ENCODE data around the gene DYNC1I1. TPM values are rescaled to one million over a fixed set of nuclear protein-coding genes. Genes with fewer than 3 reads are reported as not detected.
A peak's percentile ranks its signal among the peaks of the same experiment; 100 is the strongest.

Gene DYNC1I1
- total and polyA plus RNA-seq, 2 donors (not counting 1 experiment from before 2014, with no cell fraction given), result 0.17 to 0.30 TPM

DNA sequence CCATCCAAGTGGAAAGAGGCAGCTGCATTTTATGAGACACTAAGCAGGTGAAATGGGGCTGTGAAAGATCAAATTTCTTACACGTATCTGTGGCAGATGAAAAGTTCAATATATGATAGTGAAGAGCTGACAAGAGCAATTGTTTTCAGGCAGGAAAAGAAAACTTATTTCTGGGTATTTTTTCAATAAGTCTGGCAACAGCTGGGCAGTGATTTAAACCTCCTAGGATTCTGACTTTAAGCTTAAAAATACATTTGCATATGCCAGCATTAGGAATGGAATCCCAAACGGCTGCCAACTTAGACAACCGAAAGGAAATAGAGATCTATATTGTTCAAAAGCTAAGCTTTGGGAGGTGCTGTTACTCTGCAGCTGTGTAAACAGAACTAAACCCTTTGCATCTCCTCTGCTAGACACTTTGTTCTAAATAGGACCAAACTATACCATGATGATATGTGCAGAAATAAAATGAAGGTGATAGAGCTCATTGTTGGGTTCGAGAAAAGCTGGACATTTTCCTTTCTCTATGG lies 26.1 kb downstream of the DYNC1I1 start:
- no peaks in the 10 kb centered on the region for H3K79me2 ChIP-seq (ENCODE audit: control insufficient read depth, insufficient read depth, low read length)
- no peak overlapping the region for H3K4me3 ChIP-seq (replicated peaks in 1 of 4; ENCODE audit: control extremely low read depth in 1 of 4, insufficient read depth in 1 of 4, low read depth in 3 of 4, low read length in 4 of 4)
- H2AFZ ChIP-seq (ENCODE audit: low read length), result no peak overlapping the region
- no peaks in the 10 kb centered on the region for H3K4me1 ChIP-seq (ENCODE audit: control insufficient read depth, extremely low read depth, insufficient read depth, low read length)
- DNase-seq (ENCODE audit: low read depth in 2 of 2), result peak; percentile 4 to 5
- H3K36me3 ChIP-seq (ENCODE audit: control insufficient read depth, insufficient read depth, low read length), result no peaks in the 10 kb centered on the region
- TF ChIP-seq, protein P1, sequence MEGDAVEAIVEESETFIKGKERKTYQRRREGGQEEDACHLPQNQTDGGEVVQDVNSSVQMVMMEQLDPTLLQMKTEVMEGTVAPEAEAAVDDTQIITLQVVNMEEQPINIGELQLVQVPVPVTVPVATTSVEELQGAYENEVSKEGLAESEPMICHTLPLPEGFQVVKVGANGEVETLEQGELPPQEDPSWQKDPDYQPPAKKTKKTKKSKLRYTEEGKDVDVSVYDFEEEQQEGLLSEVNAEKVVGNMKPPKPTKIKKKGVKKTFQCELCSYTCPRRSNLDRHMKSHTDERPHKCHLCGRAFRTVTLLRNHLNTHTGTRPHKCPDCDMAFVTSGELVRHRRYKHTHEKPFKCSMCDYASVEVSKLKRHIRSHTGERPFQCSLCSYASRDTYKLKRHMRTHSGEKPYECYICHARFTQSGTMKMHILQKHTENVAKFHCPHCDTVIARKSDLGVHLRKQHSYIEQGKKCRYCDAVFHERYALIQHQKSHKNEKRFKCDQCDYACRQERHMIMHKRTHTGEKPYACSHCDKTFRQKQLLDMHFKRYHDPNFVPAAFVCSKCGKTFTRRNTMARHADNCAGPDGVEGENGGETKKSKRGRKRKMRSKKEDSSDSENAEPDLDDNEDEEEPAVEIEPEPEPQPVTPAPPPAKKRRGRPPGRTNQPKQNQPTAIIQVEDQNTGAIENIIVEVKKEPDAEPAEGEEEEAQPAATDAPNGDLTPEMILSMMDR (conservative IDR thresholded peaks at IDR 0.05 in 1 of 2, IDR thresholded peaks at IDR 0.05 in 1 of 2; ENCODE audit: low read depth in 1 of 2, low read length in 2 of 2), result no peak
- no peak for TF ChIP-seq EZH2 (IDR thresholded peaks at IDR 0.05; ENCODE audit: low read length, missing control alignments)
- no peaks in the 10 kb centered on the region for H3K27me3 ChIP-seq (ENCODE audit: control insufficient read depth, insufficient read depth, low read length)
- no peak overlapping the region for H3K9ac ChIP-seq (ENCODE audit: insufficient read depth, low read length)
- H3K27ac ChIP-seq (ENCODE audit: insufficient read depth, low read length), result no peak overlapping the region
- no peaks in the 10 kb centered on the region for H4K20me1 ChIP-seq (ENCODE audit: control insufficient read depth, extremely low read depth, insufficient read depth, low read length)
- no peaks in the 10 kb centered on the region for H3K9me3 ChIP-seq (ENCODE audit: control insufficient read depth, insufficient read depth, low read depth, low read length)
- H3K4me2 ChIP-seq (ENCODE audit: extremely low read depth, insufficient read depth, low read length), result no peak overlapping the region

DNA sequence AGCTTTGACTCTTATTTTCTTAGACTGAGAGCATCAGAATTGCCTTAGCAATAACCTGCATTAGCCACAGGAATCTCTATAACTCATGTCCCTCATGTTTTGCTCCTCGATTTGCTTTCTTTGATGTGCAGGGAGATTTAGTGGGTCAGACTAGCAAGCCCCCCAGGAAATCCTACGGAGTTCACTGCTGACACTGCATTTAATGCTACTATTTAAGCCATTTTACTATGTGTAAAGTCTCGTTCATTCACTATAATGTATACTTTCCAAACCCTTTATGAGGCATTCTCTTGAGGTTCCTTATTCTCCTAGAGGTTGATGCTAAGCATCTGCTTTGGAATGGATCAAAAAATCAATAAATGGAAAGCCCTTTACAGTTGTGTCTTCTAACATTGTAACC lies 28.4 kb downstream of the DYNC1I1 start:
- Histone ChIP-seq H3K36me3 (ENCODE audit: control insufficient read depth, insufficient read depth, low read length) (no peaks in the 10 kb centered on the region), H3K79me2 (ENCODE audit: control insufficient read depth, insufficient read depth, low read length) (no peaks in the 10 kb centered on the region), H4K20me1 (ENCODE audit: control insufficient read depth, extremely low read depth, insufficient read depth, low read length) (no peaks in the 10 kb centered on the region), H3K9me3 (ENCODE audit: control insufficient read depth, insufficient read depth, low read depth, low read length) (no peaks in the 10 kb centered on the region), H3K27ac (ENCODE audit: insufficient read depth, low read length) (no peak overlapping the region), H3K9ac (ENCODE audit: insufficient read depth, low read length) (no peak overlapping the region), H3K4me3 (replicated peaks in 1 of 4; ENCODE audit: control extremely low read depth in 1 of 4, insufficient read depth in 1 of 4, low read depth in 3 of 4, low read length in 4 of 4) (no peak overlapping the region), H3K27me3 (ENCODE audit: control insufficient read depth, insufficient read depth, low read length) (no peaks in the 10 kb centered on the region), H2AFZ (ENCODE audit: low read length) (no peak overlapping the region), H3K4me1 (ENCODE audit: control insufficient read depth, extremely low read depth, insufficient read depth, low read length) (no peaks in the 10 kb centered on the region), H3K4me2 (ENCODE audit: extremely low read depth, insufficient read depth, low read length) (no peak overlapping the region)
- no peak for TF ChIP-seq EZH2 (IDR thresholded peaks at IDR 0.05; ENCODE audit: low read length, missing control alignments)
- TF ChIP-seq, protein P1 (conservative IDR thresholded peaks at IDR 0.05 in 1 of 2, IDR thresholded peaks at IDR 0.05 in 1 of 2; ENCODE audit: low read depth in 1 of 2, low read length in 2 of 2), result no peak
- DNase-seq (ENCODE audit: low read depth in 2 of 2), result no peak

DNA sequence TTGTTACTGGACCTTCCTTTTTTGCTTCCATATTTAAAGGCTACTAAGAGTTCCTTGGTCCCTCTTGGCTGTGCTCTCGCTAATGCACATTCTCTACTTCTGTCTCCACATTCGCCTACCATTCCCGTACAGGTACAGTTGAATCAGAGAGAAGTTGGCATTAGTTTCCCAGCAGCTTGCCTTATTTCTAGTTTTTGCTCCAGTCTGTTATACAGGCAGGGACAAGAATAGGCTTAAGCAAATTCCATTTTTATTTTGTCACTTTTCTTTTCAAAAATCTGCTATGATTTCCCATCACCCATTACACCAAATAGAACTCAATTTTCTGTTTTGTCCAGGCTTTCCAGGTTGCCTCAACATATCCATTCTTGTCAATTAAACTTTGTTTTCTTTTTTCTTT lies 29.9 kb downstream of the DYNC1I1 start:
- Histone ChIP-seq H3K79me2 (ENCODE audit: control insufficient read depth, insufficient read depth, low read length) (no peaks in the 10 kb centered on the region), H3K9ac (ENCODE audit: insufficient read depth, low read length) (no peak overlapping the region), H4K20me1 (ENCODE audit: control insufficient read depth, extremely low read depth, insufficient read depth, low read length) (no peaks in the 10 kb centered on the region), H3K4me1 (ENCODE audit: control insufficient read depth, extremely low read depth, insufficient read depth, low read length) (no peaks in the 10 kb centered on the region), H3K27ac (ENCODE audit: insufficient read depth, low read length) (no peak overlapping the region), H3K27me3 (ENCODE audit: control insufficient read depth, insufficient read depth, low read length) (no peaks in the 10 kb centered on the region), H3K4me2 (ENCODE audit: extremely low read depth, insufficient read depth, low read length) (no peak overlapping the region), H3K4me3 (replicated peaks in 1 of 4; ENCODE audit: control extremely low read depth in 1 of 4, insufficient read depth in 1 of 4, low read depth in 3 of 4, low read length in 4 of 4) (no peak overlapping the region), H2AFZ (ENCODE audit: low read length) (no peak overlapping the region), H3K36me3 (ENCODE audit: control insufficient read depth, insufficient read depth, low read length) (no peaks in the 10 kb centered on the region), H3K9me3 (ENCODE audit: control insufficient read depth, insufficient read depth, low read depth, low read length) (no peaks in the 10 kb centered on the region)
- DNase-seq (ENCODE audit: low read depth in 2 of 2), result no peak
- no peak for TF ChIP-seq EZH2 (IDR thresholded peaks at IDR 0.05; ENCODE audit: low read length, missing control alignments)
- TF ChIP-seq, protein P1 (conservative IDR thresholded peaks at IDR 0.05 in 1 of 2, IDR thresholded peaks at IDR 0.05 in 1 of 2; ENCODE audit: low read depth in 1 of 2, low read length in 2 of 2), result no peak

Measured in fibroblast of lung (primary cell).